MM.1S (cell line): Measurements from ENCODE around the gene SLBP.

ENCODE experiments used
- DNase-seq: peaks from one replicate; pipeline ENCODE4 v3.0.0-alpha.2; 2015
- H2AFZ ChIP-seq: fragments of 300-600 bp; sonication (generic); 2 replicates; pipeline ENCODE4 v1.6.0; 2016; ENCODE audit warnings: antibody characterized with exemption, low read length
- H3F3A ChIP-seq: fragments of 300-600 bp; sonication (generic); 2 replicates; pipeline ENCODE4 v1.6.1; 2016; ENCODE audit warnings: mild to moderate bottlenecking, antibody characterized with exemption, low read length, moderate library complexity, mixed read lengths; ENCODE audit not compliant: insufficient read depth
- H3K27ac ChIP-seq: fragments of 300-600 bp; sonication (generic); 2 replicates; pipeline ENCODE4 v1.5.1; 2016; ENCODE audit warnings: mild to moderate bottlenecking, low read length
- H3K27me3 ChIP-seq: fragments of 300-600 bp; sonication (generic); replicated peaks from 2 replicates; pipeline ENCODE4 v1.6.0; 2016; ENCODE audit warnings: low read length; ENCODE audit not compliant: insufficient read depth
- H3K36me3 ChIP-seq: fragments of 300-600 bp; sonication (generic); replicated peaks from 2 replicates; pipeline ENCODE4 v1.6.1; 2016; ENCODE audit warnings: mild to moderate bottlenecking, low read length, mixed read lengths; ENCODE audit not compliant: insufficient read depth
- H3K4me1 ChIP-seq: fragments of 300-600 bp; sonication (generic); 2 replicates; pipeline ENCODE4 v1.6.1; 2016; ENCODE audit warnings: low read length, mixed read lengths
- H3K4me2 ChIP-seq: fragments of 300-600 bp; sonication (generic); 2 replicates; pipeline ENCODE4 v1.6.0; 2016; ENCODE audit warnings: low read depth, low read length
- H3K4me3 ChIP-seq: fragments of 300-600 bp; sonication (generic); 2 replicates; pipeline ENCODE4 v1.5.1; 2016; ENCODE audit warnings: low read length, mixed read lengths
- H3K79me2 ChIP-seq: fragments of 300-600 bp; sonication (generic); 2 replicates; pipeline ENCODE4 v1.6.1; 2016; ENCODE audit warnings: mixed run types, low read length, mixed read lengths
- H3K9ac ChIP-seq: fragments of 300-600 bp; sonication (generic); 2 replicates; pipeline ENCODE4 v1.6.1; 2016; ENCODE audit warnings: low read length, mixed read lengths
- H3K9me2 ChIP-seq: fragments of 300-600 bp; sonication (generic); replicated peaks from 2 replicates; pipeline ENCODE4 v1.6.1; 2016; ENCODE audit warnings: mild to moderate bottlenecking, low read length, mixed read lengths; ENCODE audit not compliant: insufficient read depth
- H3K9me3 ChIP-seq: fragments of 300-600 bp; sonication (generic); replicated peaks from 2 replicates; pipeline ENCODE4 v1.6.1; 2016; ENCODE audit warnings: mild to moderate bottlenecking, low read length, mixed read lengths; ENCODE audit not compliant: insufficient read depth
- H4K20me1 ChIP-seq: fragments of 300-600 bp; sonication (generic); 2 replicates; pipeline ENCODE4 v1.6.1; 2016; ENCODE audit warnings: mild to moderate bottlenecking, low read length, moderate library complexity, mixed read lengths; ENCODE audit not compliant: insufficient read depth
- CTCF ChIP-seq: fragments of 300-600 bp; sonication (generic); IDR thresholded peaks from 2 replicates; pipeline ENCODE4 v1.5.1; 2016; ENCODE audit warnings: antibody characterized with exemption, low read length, mixed read lengths
- EZH2 ChIP-seq: fragments of 300-600 bp; sonication (generic); optimal IDR thresholded peaks from 2 replicates; pipeline ENCODE3; 2017; ENCODE audit warnings: low read depth, mild to moderate bottlenecking, antibody characterized with exemption, low read length, mixed read lengths
- EZH2phosphoT487 ChIP-seq: fragments of 300-600 bp; sonication (generic); IDR thresholded peaks from 2 replicates; pipeline ENCODE4 v1.6.1; 2018; ENCODE audit warnings: antibody characterized with exemption, low read length

Gene SLBP

GRCh38 chr4:1715002-1715758 is 3.1 kb upstream of the SLBP start:
- no peak overlapping the region for H3K4me3 ChIP-seq
- H2AFZ ChIP-seq = no peak overlapping the region
- H3K9ac ChIP-seq = no peak overlapping the region
- no peaks in the 10 kb centered on the region for H3K27me3 ChIP-seq
- H4K20me1 ChIP-seq = peaks cover 11% of the 10 kb centered on the region; the same call in 1 of the 2 replicates
- peaks cover 26% of the 10 kb centered on the region for H3F3A ChIP-seq
- H3K9me2 ChIP-seq = no peaks in the 10 kb centered on the region
- peaks cover 93% of the 10 kb centered on the region for H3K79me2 ChIP-seq
- H3K9me3 ChIP-seq = no peaks in the 10 kb centered on the region
- TF ChIP-seq CTCF = no peak
- no peak for TF ChIP-seq EZH2
- no peak for DNase-seq
- no peak overlapping the region for H3K27ac ChIP-seq
- H3K4me2 ChIP-seq = no peak overlapping the region; the same call in 1 of the 2 replicates
- H3K4me1 ChIP-seq = peaks cover 20% of the 10 kb centered on the region
- H3K36me3 ChIP-seq = no peaks in the 10 kb centered on the region

GRCh38 chr4:1714303-1715001 is 2.3 kb upstream of the SLBP start:
- peak; percentile 34 for DNase-seq
- TF ChIP-seq EZH2phosphoT487 = no peak
- Histone ChIP-seq H3K27me3 (no peaks in the 10 kb centered on the region), H2AFZ (no peak overlapping the region), H3K4me3 (0 out of 2 replicates have a peak overlapping the region, but pooled peaks have one; percentile 91), H3F3A (peaks cover 21% of the 10 kb centered on the region), H3K4me1 (peaks cover 22% of the 10 kb centered on the region), H3K79me2 (peaks cover 93% of the 10 kb centered on the region), H3K36me3 (no peaks in the 10 kb centered on the region), H3K4me2 (peak overlapping the region; percentile 85; the same call in 1 of the 2 replicates), H3K9me2 (no peaks in the 10 kb centered on the region), H3K9me3 (no peaks in the 10 kb centered on the region), H3K9ac (no peak overlapping the region; the same call in 1 of the 2 replicates), H4K20me1 (peaks cover 17% of the 10 kb centered on the region; the same call in 1 of the 2 replicates), H3K27ac (no peak overlapping the region; the same call in 1 of the 2 replicates)

- Histone ChIP-seq H3K4me2 (peak overlapping the region; percentile 85), H3K27me3 (no peaks in the 10 kb centered on the region), H2AFZ (peak overlapping the region; percentile 78; the same call in 1 of the 2 replicates), H3K4me1 (peaks cover 13% of the 10 kb centered on the region), H3K4me3 (peak overlapping the region; percentile 91), H3K27ac (peak overlapping the region; percentile 100), H3K9ac (peak overlapping the region; percentile 99), H3K9me3 (no peaks in the 10 kb centered on the region), H3F3A (peaks cover 16% of the 10 kb centered on the region), H3K79me2 (peaks cover 93% of the 10 kb centered on the region), H4K20me1 (peaks cover 26% of the 10 kb centered on the region; the same call in 1 of the 2 replicates), H3K9me2 (no peaks in the 10 kb centered on the region), H3K36me3 (no peaks in the 10 kb centered on the region)
- no peak for DNase-seq
- TF ChIP-seq EZH2phosphoT487 = no peak
- no peak for TF ChIP-seq CTCF
- no peak for TF ChIP-seq EZH2
These were observed 1.1 kb upstream of the SLBP start for GRCh38 chr4:1713003-1713851.
